NCI-H2107 treated with DMSO at 0.1 percent for 48 hours (cell line): ENCODE results near the gene CDK7.
"Not testable (repeated sequence)": the region's sequence is repeated elsewhere in the genome, so short reads cannot be mapped to it uniquely, and the experiment has no call there.

Experiments used
- DNase-seq: peaks from one replicate; lab custom pipeline; 2025; ENCODE audit not compliant: unreplicated experiment; lab: John Stamatoyannopoulos, UW

The CDK7 gene

DNA sequence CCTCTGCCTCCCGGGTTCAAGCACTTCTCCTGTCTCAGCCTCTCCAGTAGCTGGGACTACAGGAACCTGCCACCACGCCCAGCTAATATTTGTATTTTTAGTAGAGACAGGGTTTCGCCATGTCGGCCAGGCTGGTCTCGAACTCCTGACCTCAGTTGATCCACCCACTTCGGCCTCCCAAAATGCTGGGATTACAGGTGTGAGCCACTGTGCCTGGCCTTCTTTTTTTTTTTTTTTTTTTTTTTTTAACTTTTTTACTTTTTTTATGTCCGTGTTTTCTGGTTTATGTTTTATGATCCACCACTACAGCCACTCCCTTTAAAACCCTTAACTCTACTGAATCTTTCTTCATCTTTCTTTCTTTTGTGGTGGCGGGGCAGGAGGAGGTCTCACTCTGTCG is 2.0 kb downstream of the CDK7 start:
- not testable (repeated sequence) for DNase-seq

DNA sequence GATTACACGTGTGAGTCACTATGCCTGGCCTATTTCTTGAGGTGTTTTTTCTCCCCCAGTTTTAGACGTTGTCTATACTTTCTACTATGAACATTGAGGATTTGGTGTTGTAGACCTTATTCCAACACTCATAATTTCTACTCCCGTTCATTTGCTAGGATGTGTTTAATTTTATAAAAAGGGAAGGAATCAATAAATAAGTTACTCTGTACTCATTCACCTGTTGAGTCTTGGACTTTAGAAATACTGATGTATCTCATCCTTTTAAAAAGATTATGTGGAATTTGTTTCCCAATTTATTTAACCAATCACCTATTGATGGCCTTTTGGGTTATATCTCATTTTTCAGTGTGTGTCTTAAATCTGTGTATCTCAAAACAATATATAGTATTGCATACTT is 3.2 kb downstream of the CDK7 start:
- no peak for DNase-seq

DNA sequence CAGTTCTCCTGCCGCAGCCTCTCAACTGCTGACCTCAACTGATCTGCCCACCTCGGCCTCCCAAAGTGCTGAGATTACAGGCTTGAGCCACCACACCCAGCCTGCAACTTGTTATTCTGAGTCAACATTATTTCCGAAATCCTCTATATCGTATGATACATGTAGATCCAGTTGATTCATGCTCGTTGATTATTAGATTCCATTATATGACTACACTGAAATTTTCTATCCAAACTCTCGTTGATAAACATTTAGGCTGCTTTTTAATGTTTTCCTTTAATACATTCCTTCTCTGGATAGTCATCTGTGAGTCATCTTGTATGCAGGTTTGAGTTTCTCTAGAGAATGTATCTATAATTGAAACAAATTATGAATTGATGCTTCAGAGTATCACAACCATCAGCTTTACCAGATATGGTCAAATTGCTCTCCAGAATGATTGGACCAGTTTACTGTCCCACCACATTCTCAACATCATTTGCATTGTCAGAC is 4.1 kb downstream of the CDK7 start:
- DNase-seq, result no peak

GRCh38 chr5:69242215-69242927 is 7.7 kb downstream of the CDK7 start:
- no peak for DNase-seq

- no peak for DNase-seq
Observed at GRCh38 chr5:69245031-69245430, 10.3 kb downstream of the CDK7 start.

DNA sequence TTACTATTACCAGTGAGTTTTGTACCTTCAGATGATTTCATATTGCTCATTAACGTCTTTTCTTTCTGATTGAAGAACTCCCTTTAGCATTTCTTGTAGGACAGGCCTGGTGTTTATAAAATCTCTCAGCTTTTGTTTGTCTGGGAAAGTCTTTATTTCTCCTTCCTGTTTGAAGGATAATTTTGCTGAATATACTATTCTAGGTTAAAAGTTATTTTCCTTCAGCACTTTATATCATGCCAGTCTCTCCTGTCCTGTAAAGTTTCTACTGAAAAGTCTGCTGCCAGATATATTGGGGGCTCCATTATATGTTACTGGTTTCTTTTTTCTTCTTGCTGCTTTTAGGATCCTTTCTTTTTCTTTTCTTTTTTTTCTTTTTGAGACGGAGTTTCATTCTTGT is 13.3 kb downstream of the CDK7 start:
- no peak for DNase-seq

DNA sequence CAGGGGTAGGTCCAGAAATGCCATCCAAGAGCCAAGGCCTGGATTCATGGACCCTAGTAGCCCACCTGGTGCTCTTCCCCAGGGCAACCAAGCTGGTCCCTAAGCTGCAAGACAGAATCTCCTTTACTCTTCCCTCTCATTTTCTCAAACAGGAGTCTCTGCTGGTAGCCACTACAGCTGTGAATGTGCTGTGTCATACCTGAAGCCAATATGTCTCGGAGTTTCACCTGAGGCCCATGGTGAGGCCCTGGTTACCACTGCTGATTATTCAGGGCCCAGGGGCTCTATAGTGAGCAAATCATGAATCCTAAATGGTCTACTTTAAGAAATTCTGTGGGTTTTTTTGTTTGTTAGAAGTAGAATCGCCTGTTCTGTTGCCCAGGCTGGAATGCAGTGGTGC is 15.9 kb downstream of the CDK7 start:
- DNase-seq, result no peak

- DNase-seq, result no peak
Observed at GRCh38 chr5:69252437-69252836, 17.8 kb downstream of the CDK7 start.

- not testable (repeated sequence) for DNase-seq
Observed at GRCh38 chr5:69255940-69256339, 21.3 kb downstream of the CDK7 start.

GRCh38 chr5:69257577-69257976 is 22.9 kb downstream of the CDK7 start:
- no peak for DNase-seq

GRCh38 chr5:69261034-69261433 is 26.3 kb downstream of the CDK7 start:
- DNase-seq, result no peak

DNA sequence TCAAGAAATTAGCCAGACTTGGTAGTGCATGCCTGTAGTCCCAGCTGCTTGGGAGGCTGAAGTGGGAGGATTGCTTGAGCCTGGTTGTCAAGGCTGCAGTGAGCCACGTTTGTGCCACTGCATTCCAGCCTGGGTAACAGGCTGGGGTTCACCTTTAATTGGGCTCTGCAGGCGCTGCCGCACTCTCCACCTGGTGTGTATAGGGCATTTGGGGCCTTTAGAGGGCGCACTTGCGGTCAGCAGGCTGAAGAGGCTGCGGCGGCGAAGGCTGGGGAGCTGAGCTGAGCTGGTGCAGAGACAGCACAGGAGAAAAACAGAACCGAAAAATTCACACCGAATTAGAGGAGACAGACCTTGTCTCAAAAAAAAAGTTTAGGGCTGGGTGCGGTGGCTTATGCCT is 31.2 kb downstream of the CDK7 start:
- no peak for DNase-seq

DNA sequence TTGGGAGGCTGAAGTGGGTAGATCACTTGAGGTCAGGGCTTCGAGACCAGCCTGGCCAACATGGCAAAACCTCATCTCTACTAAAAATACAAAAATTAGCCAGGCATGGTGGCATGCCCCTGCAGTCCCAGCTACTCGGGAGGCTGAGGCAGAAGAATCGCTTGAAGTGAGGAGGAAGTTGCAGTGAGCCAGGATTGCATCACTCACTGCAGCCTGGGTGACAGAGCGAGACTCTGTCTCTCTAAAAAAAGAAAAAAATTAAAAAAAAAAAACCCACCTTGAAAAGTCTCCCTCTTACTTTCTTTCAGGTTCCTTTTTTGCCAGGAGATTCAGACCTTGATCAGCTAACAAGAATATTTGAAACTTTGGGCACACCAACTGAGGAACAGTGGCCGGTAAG is 34.2 kb downstream of the CDK7 start:
- DNase-seq, result no peak

DNA sequence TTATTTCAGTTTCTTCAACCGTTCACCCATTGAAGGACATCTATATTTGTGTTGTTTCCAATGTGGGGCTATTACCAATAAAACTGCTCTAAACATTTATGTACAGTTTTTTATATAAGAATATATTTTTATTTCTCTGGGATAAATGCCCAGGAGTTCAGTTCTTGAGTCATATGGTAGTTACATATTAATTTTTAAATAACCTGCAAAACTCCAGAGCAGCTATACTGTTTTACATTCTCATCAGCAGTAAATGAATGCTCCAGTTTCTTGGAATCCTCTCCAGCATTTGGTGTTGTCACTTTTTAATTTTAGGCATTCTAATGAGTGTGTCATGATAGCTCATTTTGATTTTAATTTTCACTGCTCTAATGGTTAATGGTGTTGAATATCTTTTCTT is 36.2 kb downstream of the CDK7 start:
- no peak for DNase-seq

DNA sequence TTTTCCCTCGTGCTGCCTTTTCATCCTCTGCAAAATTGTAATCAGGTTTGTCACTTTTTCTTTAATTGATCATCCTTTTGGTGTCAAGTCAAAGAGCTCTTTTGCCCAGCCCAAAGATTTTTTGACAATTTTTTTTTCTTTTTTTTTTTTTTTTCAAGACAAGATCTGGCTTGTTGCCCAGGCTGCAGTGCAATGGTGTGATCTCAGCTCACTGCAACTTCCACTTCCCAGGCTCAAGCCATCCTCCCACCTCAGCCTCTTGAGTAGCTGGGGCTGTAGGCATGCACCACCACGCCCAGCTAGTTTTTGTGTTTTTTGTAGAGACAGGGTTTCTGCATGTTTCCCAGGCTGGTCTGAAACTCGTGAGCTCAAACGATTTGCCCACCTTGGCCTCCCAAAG is 36.7 kb downstream of the CDK7 start:
- no peak for DNase-seq

DNA sequence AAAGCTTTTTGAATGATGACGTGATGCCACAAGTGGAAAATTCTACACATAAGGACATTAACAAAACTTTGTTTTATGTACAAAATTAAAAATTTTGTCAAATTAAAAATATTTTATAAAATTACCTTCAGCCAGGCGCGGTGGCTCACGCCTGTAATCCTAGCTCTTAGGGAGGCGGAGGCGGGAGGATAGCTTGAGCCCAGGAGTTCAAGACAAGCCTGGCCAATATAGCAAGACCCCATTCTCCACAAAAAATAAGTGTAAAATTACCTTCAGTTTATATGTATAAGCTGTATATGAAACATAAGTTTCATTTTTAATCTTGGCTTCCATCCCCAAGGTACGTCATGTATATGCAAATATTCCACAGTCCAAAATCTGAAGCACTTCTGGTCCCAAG is 40.9 kb downstream of the CDK7 start:
- no peak for DNase-seq

DNA sequence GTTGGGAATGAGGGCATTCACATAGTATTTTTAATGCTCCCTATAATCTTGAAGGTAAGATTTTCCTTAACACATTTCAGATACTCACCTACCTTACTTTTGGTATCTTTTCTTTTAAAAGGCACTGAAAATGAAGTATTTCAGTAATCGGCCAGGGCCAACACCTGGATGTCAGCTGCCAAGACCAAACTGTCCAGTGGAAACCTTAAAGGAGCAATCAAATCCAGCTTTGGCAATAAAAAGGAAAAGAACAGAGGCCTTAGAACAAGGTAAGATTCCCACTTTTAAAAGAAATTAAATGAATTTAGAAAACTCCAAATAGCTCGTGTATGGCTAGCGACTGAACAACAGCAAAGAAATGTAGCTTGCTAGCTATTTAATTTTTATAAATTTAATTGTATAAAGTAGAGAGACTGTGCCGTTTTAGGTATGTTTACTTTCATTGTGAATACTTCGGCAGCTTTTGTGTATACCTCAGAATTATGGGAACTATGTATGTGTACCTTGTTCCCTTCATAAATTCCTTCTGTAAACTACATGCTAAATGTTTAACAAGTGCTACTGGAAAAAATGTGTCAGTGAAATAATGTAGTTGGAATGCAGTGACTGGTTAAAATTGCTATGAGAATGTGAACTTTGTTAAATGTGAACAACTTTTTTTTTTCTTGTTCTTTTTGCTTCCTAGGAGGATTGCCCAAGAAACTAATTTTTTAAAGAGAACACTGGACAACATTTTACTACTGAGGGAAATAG is 41.9 kb downstream of the CDK7 start:
- DNase-seq, result no peak

DNA sequence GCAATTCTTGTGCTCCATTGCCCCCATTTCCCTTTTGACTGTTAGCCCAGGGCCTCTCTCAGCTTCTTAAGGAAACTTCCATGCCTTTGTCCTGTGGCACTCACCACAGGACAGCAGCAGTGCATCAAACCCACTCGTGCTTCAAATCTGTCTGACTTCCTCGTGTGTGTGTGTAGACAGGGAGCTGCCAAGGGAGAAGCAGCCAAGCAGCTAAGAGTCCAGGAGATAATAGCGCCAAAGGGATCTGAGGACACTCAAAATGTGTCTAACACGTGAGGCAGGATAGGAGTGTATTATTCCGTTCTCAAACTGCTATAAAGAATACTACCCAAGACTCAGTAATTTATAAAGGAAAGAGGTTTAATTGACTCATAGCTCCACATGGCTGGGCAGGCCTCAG is 44.8 kb downstream of the CDK7 start:
- no peak for DNase-seq

DNA sequence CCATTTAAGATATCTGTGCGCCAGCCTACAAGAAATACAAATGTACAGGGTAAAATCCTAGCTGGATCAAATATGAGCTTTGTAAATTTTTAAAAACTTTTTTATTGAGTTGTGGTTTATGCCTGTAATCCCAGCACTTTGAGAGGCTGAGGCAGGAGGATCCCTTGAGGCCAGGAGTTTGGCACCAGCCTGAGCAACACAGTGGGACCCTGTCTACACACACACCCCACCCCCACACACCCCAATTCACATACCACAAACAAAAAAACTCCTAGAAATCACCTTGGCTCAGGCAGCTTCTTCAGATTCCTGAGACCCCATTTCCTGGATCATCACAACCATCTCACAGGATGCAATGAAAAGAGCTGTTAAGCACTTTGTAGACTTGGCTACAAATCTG is 46.4 kb downstream of the CDK7 start:
- DNase-seq, result no peak

GRCh38 chr5:69284203-69284602 is 49.5 kb downstream of the CDK7 start:
- no peak for DNase-seq

- no peak for DNase-seq
Observed at GRCh38 chr5:69285448-69286116, 50.9 kb downstream of the CDK7 start.

GRCh38 chr5:69288069-69288468 is 53.4 kb downstream of the CDK7 start:
- no peak for DNase-seq
